GM18498 (cell line): Measurements from ENCODE around the gene ARHGAP29.

ENCODE experiments used
- ATAC-seq: cut with Tn5 transposase; IDR thresholded peaks from one replicate; pipeline ENCODE4 v1.9.1; 2021; ENCODE audit warnings: mild to moderate bottlenecking, moderate library complexity; ENCODE audit not compliant: unreplicated experiment

The ARHGAP29 gene

DNA sequence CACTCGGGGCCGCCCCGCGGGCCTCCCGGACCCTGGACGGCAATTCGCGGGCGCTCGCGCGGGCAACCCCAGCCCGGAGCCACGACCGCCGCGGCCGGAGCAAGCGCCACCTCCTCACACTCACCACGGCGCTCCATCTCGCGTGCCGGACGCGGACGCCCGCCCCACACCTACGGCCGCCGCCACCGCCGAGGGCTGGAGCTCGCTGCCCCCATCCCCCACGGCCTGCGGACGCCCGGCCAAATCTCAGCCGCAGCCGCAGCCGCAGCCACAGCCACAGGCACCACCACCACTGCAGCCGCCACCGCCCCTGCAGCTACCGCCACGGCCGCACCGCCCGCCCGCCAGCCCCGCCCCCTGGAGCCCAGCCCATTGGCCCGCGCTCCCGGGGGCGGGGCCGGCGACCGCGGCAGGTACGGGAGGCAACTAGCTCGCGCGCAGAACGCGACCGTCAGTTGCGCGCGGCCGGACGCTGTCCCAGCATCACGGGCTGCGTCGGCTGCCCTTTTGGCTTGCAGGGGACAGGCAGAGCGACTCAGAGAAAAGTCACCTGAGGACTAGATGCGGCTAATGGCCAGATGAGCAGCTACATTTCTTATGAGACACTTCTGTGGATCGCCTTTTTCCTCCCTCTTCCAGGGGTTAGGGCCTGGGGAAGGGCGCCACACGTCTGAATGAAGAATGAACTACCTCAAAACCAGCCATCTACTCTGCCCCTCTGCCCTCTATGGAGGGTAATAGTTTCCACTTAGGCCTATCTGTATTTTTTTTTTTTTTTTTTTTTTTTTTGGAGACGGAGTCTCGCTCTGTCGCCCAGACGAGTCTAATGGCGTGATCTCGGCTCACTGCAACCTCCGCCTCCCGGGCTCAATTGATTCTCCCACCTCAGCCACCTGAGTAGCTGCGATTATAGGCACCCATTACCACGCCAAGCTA, at the start of gene ARHGAP29:
Gene ARHGAP29 (minus strand): TSS at position 294 of the 936 bp plus-strand sequence. CDS start 5,973 bp downstream, outside the sequence.
- peak; percentile 77 for ATAC-seq

- ATAC-seq, result no peak
These were observed 49.6 kb upstream of the ARHGAP29 start for GRCh38 chr1:94286864-94287437.

- no peak for ATAC-seq
These were observed 47.8 kb upstream of the ARHGAP29 start for GRCh38 chr1:94285031-94285654.

DNA sequence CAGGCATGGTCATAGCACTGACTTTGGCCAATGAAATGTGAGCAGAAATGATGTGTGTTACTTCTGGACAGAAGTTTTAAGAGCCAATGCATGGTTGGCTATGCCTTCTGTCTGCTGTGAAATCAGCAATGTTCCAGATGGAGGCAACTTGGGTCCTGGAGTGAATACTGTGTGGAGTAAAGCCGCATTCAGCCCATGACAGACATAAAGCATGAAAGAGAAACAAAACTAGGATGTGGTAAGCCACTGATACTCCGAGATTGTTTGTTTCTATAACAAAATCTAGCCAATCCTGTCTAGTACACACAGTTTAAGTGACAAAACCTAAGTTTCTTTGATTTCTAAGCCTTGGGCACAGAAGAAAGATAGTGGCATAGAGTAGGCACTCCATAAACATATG, 47.1 kb upstream of the ARHGAP29 start:
- peak; percentile 86 for ATAC-seq

GRCh38 chr1:94283462-94283861, 46.1 kb upstream of the ARHGAP29 start:
- no peak for ATAC-seq

GRCh38 chr1:94282143-94282711, 44.8 kb upstream of the ARHGAP29 start:
- no peak for ATAC-seq

- ATAC-seq, result no peak
These were observed 44.2 kb upstream of the ARHGAP29 start for GRCh38 chr1:94281361-94282142.

DNA sequence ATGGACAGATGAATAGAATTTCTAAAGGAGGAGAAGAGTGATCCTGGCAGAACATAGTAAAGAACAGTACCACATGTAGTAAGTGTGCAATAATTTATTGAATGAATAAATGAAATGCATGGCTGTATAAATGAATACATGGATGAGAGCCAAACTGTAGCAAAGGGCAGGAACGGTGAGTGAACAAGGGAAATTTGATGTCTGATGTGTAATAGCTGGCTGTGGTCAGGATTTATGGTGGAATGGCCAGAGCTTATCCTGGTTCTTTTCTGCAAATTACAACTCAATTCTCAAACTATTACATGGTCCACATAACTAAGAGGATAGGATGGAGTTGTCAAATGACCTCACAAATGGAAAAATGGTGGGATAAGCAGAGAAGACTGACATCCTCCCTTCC, 43.2 kb upstream of the ARHGAP29 start:
- no peak for ATAC-seq

GRCh38 chr1:94279462-94279861, 42.1 kb upstream of the ARHGAP29 start:
- ATAC-seq, result no peak

DNA sequence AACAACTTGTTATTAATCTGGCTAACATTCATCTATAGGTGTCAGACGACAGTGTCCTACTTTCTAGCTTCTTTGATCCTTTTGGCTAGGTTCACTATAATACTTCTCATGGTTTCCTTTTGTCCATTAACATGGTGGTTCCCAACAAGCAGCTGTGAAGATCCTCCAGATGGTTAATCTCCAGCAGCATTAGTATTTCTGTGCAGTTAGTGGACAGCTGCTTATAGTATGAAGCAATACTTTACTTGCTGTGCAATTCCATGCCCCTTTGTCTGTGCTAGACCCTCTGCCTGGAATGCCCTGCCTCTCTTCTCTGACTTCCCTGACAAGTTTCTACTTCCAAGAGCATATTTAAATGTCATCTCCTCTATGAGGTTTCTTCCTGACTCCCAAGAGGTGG, 41.7 kb upstream of the ARHGAP29 start:
- ATAC-seq, result no peak

GRCh38 chr1:94276988-94277434, 39.6 kb upstream of the ARHGAP29 start:
- ATAC-seq, result no peak

DNA sequence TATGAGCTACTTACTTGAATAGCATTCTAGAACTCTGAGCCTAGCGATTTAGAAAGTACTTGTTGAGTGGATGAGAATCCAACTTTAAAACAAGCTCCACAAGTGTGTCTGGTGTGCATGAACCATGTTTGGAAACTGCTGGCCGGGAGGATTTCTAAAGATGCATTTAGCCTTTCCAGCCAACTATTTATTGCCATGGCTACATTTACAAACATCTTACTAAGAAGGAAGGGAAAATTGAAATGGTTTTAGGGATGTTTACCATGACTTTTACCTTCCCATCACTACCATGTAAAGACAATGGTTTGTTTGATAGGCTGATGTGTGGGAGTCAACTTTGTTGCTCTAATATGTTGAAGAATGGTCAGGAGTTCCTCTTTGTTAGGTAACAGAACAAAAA, 37.7 kb upstream of the ARHGAP29 start:
- no peak for ATAC-seq

DNA sequence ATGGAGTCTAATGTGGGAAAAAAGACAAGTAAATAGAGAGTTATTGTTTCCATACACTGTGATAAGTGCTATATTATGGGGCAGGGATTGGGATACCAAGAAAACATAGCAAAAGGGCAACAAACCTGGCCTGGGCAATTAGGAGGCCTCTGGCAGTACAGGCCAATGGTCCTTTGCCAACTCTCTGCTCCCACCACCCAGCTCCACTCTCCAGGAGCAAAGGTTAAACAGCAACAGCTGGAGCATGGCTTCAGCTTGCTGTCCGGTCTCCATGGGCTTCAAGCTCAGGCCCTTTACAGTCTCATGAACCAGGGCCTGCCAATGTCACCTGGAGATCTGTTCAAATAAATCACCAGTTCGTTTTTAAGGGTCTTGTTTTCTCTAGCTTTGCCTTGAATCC, 37.2 kb upstream of the ARHGAP29 start:
- ATAC-seq, result no peak

GRCh38 chr1:94273111-94273510, 35.7 kb upstream of the ARHGAP29 start:
- ATAC-seq, result no peak

GRCh38 chr1:94272388-94272787, 35.0 kb upstream of the ARHGAP29 start:
- no peak for ATAC-seq

DNA sequence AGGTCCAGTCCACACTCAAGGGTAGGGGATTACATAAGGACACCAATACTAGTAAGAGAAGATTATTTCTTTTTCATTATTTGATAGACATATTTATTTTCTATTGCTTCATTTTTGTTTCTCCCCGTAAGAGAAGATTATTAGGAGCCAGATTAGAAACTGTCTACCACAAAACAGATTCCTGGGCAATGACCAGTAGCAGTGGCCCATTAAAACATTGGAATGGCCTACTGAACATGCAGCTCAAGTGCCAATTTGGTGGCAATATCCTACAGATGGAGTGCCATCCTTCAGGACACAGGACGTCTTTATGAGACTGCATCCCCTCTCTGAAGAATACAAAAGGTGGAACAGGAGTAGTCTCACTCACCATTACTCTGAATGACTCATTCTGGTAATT, 34.0 kb upstream of the ARHGAP29 start:
- ATAC-seq, result no peak

DNA sequence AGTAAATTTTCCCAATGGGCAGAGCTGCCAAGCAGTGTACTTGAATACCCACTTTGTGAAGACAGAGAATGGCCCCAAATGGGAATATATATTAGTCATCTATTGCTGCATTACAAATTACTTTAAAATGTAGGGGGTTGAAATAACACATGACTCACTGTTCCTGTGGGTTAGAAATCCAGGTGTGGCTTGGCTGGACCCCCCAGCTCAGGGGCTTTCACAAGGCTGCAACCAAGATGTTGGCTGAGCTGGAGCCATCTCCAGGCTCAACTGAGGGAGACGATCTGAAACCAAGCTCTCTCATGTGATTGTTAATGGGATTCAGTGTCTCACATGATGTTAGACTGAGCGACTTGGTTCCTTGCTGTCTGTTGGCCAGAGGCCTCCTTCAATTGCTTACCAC, 33.4 kb upstream of the ARHGAP29 start:
- no peak for ATAC-seq

GRCh38 chr1:94269921-94270320, 32.5 kb upstream of the ARHGAP29 start:
- ATAC-seq, result no peak

- no peak for ATAC-seq
These were observed 28.5 kb upstream of the ARHGAP29 start for GRCh38 chr1:94265906-94266305.

DNA sequence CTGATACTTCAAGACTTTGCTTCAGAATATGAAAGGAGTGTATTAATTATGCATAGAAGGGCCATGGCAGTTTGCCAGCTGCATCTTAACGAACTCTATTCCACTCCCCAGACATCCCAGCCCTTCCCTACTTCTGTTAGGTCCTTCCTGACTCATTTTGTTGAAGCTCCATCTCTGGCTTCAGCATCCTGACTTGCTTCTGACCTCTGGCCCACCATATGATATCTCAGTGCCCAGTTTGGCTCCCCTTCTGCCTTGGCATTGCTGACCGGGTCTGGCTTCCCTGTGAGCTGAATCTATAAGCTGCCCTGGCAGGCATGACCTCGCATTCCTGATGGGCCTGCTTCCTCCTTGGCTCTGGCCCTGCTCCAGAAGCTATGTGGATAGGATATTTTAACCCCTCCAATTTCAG, 27.6 kb upstream of the ARHGAP29 start:
- ATAC-seq, result no peak
